GM12801 (cell line): Measurements from ENCODE around the gene SLC15A3.

Experiments
- TF ChIP-seq, protein P1 (sequence below): IDR thresholded peaks from one replicate; pipeline ENCODE4 v1.5.1; 2011; ENCODE audit warnings: control low read depth; ENCODE audit not compliant: insufficient read length; ENCODE audit errors: extremely low read depth

SLC15A3 gene

DNA sequence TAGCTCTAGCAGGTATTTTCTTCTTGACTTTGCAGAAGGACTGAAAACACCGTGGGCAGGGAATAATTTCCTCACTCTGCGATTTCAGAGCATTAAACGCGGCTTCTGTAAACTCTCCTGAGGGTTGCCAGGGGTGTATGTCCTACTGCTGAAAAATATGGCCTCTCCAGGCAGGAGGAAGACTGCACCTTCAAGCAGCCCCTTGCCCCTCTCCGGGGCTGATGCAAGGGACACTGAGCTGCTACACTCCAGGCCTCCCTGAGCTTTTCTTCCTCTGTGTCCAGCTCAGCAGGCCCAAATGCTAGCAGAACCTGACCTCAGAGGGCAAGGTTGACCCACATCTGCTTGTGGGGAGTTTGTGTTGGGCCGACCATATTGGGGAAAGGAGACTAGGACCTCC is 21.7 kb upstream of the SLC15A3 start:
- TF ChIP-seq, protein P1, sequence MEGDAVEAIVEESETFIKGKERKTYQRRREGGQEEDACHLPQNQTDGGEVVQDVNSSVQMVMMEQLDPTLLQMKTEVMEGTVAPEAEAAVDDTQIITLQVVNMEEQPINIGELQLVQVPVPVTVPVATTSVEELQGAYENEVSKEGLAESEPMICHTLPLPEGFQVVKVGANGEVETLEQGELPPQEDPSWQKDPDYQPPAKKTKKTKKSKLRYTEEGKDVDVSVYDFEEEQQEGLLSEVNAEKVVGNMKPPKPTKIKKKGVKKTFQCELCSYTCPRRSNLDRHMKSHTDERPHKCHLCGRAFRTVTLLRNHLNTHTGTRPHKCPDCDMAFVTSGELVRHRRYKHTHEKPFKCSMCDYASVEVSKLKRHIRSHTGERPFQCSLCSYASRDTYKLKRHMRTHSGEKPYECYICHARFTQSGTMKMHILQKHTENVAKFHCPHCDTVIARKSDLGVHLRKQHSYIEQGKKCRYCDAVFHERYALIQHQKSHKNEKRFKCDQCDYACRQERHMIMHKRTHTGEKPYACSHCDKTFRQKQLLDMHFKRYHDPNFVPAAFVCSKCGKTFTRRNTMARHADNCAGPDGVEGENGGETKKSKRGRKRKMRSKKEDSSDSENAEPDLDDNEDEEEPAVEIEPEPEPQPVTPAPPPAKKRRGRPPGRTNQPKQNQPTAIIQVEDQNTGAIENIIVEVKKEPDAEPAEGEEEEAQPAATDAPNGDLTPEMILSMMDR, result no peak

GRCh38 chr11:60972182-60973030 is 20.4 kb upstream of the SLC15A3 start:
- TF ChIP-seq, protein P1, result no peak

DNA sequence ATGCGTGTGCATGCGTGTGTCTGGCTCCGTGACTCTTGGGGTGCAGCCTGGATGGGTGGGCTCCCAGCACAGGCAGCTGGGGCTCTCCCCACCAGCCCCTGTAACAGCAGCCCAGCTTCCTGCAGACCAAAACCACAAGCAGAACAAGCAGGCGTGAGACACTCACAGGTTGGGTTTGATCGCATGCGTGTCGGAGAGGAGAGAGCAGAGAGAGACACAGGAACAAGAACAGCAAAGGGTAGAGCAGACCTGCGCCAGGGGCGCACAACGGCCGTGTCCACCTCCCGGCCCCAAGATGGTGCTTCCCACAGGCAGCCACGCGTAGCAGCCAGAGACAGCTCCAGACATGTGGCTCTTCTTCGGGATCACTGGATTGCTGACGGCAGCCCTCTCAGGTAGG is 19.5 kb upstream of the SLC15A3 start, which contains the start of gene CD6:
Gene CD6, plus strand, starts transcription at position 161 of the 400 bp plus-strand sequence. Its CDS starts 186 bp downstream, at position 347.
- TF ChIP-seq, protein P1, result no peak

DNA sequence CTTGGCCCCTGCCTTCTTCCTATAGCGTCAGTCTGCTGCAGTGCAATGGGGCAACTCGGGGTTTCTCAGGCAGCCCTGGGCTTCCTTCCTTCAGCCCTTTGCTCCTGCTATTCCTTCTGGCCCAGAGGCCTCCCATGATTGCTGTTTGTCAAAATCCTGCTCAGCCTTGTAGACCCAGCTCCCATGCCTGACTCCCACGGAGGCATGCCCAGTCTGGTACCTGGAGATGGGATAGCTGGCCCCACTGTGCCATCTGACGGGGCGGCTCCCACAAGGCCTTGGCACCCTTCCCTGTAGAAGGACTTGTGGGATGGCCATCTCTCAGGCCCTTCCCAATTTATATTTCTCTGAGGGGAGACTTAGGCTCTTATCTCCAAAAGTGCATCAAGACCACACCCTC is 18.9 kb upstream of the SLC15A3 start:
- TF ChIP-seq, protein P1, result no peak

- TF ChIP-seq, protein P1, result no peak
These were observed 18.4 kb upstream of the SLC15A3 start for GRCh38 chr11:60970369-60970774.

- TF ChIP-seq, protein P1, result no peak
These were observed 16.2 kb upstream of the SLC15A3 start for GRCh38 chr11:60968223-60968622.

GRCh38 chr11:60966890-60967289 is 14.9 kb upstream of the SLC15A3 start:
- TF ChIP-seq, protein P1, result no peak
